Keratinocyte (primary cell): ENCODE results near the gene ATPAF2. TPM values are rescaled to one million over a fixed set of nuclear protein-coding genes. Genes with fewer than 3 reads are reported as not detected.
A peak's percentile ranks its signal among the peaks of the same experiment; 100 is the strongest.

Experiments used
- DNase-seq: peaks from one replicate; pipeline ENCODE4 v3.0.0-alpha.2; 2011; ENCODE audit warnings: low read depth, missing footprints, low spot score
- FAIRE-seq: peaks from 2 replicates; lab custom pipeline; 2011; peaks lifted over from hg19 to GRCh38; lab: Jason Lieb, UNC
- H2AFZ ChIP-seq: 2 replicates; pipeline ENCODE4 v1.6.0; 2012; ENCODE audit warnings: low read length, control low read depth, inconsistent platforms; ENCODE audit not compliant: control insufficient read depth
- H3K27ac ChIP-seq: 2 replicates; pipeline ENCODE4 v1.5.1; 2011; ENCODE audit warnings: low read length; ENCODE audit not compliant: control insufficient read depth, insufficient read depth
- H3K27me3 ChIP-seq: 3 replicates; pipeline ENCODE4 v1.6.0; 2011; ENCODE audit warnings: low read length; ENCODE audit not compliant: control insufficient read depth, insufficient read depth; ENCODE audit errors: extremely low read depth
- H3K36me3 ChIP-seq, 2 experiments: 2 replicates in 1 of 2; 3 replicates in 1 of 2; pipeline ENCODE4 v1.5.1; 2011; ENCODE audit warnings: low read length in 2 of 2, mild to moderate bottlenecking in 1 of 2; ENCODE audit not compliant: control insufficient read depth in 2 of 2, insufficient read depth in 2 of 2; ENCODE audit errors: extremely low read depth in 1 of 2
- H3K4me1 ChIP-seq: 3 replicates; pipeline ENCODE4 v1.5.1; 2011; ENCODE audit warnings: low read length; ENCODE audit not compliant: control insufficient read depth, insufficient read depth; ENCODE audit errors: extremely low read depth
- H3K4me2 ChIP-seq: 3 replicates; pipeline ENCODE4 v1.6.0; 2011; ENCODE audit warnings: low read depth, low read length; ENCODE audit not compliant: control insufficient read depth, insufficient read depth; ENCODE audit errors: extremely low read depth
- H3K4me3 ChIP-seq, 3 experiments: fragments of 200-600 bp in 1 of 3; sonication (generic) in 1 of 3; 2 replicates in 2 of 3; 3 replicates in 1 of 3; pipeline ENCODE4 v1.5.1; 2011 to 2016; ENCODE audit warnings: low read length in 3 of 3, mild to moderate bottlenecking in 3 of 3, control low read depth in 2 of 3, inconsistent platforms in 1 of 3, low read depth in 1 of 3, mixed read lengths in 1 of 3, mixed run types in 1 of 3, moderate library complexity in 1 of 3; ENCODE audit not compliant: control insufficient read depth in 2 of 3, insufficient read depth in 2 of 3; ENCODE audit errors: extremely low read depth in 1 of 3
- H3K79me2 ChIP-seq: 2 replicates; pipeline ENCODE4 v1.6.0; 2012; ENCODE audit warnings: low read length; ENCODE audit not compliant: control insufficient read depth, insufficient read depth
- H3K9ac ChIP-seq: 3 replicates; pipeline ENCODE4 v1.6.0; 2011; ENCODE audit warnings: low read length; ENCODE audit not compliant: control insufficient read depth, insufficient read depth; ENCODE audit errors: extremely low read depth
- H3K9me1 ChIP-seq: 3 replicates; pipeline ENCODE4 v1.6.0; 2011; ENCODE audit warnings: low read length; ENCODE audit not compliant: control insufficient read depth, insufficient read depth; ENCODE audit errors: extremely low read depth
- H3K9me3 ChIP-seq: 2 replicates; pipeline ENCODE4 v1.5.1; 2012; ENCODE audit warnings: low read depth, low read length; ENCODE audit not compliant: control insufficient read depth
- H4K20me1 ChIP-seq: 3 replicates; pipeline ENCODE4 v1.6.0; 2011; ENCODE audit warnings: low read length; ENCODE audit not compliant: control insufficient read depth, insufficient read depth; ENCODE audit errors: extremely low read depth
- CTCF ChIP-seq, 3 experiments: IDR thresholded peaks in 1 of 3; conservative IDR thresholded peaks in 1 of 3; optimal IDR thresholded peaks in 1 of 3; 2 replicates in 2 of 3; 3 replicates in 1 of 3; pipeline versions ENCODE3 to v1.5.1; 2011; ENCODE audit warnings: low read length in 3 of 3, mild to moderate bottlenecking in 3 of 3, moderate library complexity in 2 of 3, control low read depth in 1 of 3, inconsistent platforms in 1 of 3; ENCODE audit not compliant: insufficient read depth in 2 of 3; ENCODE audit errors: extremely low read depth in 1 of 3
- EZH2 ChIP-seq: IDR thresholded peaks from one replicate; pipeline ENCODE4 v1.6.1; 2012; ENCODE audit warnings: inconsistent platforms, mild to moderate bottlenecking, low read length, moderate library complexity
- dilution Hi-C: fragments of 300-500 bp; cut with MboI; formaldehyde crosslinking; loops from one replicate; pipeline ENCODE4 v1.7.0; 2020; ENCODE audit warnings: low sequenced_read_pairs; ENCODE audit not compliant: extremely low pct_ligation_motif_present
- polyA plus RNA-seq, 5 experiments: library from polyadenylated mRNA; depleted of rRNA in 3 of 5; stranded (reverse) in 3 of 5; stranded (forward) in 1 of 5; unstranded in 1 of 5; fragments of >200 nt; gene quantifications; 1 replicate in 1 of 5; 2 replicates in 3 of 5; 3 replicates in 1 of 5; pipeline versions ENCODE4 v1.2.1 to v1.2.3, GENCODE V29; 2011 to 2012; ENCODE audit warnings: missing spikeins in 2 of 5, low read depth in 1 of 5, low replicate concordance in 1 of 5

Gene ATPAF2
- polyA plus RNA-seq, 1 donor (not counting 4 experiments of a cell fraction or from before 2014, with no cell fraction given): 24.4 TPM

GRCh38 chr17:17972126-17972951 is 66.6 kb downstream of the ATPAF2 start, which contains the start of the genes DRC3 and TOM1L2:
Gene DRC3, plus strand, starts transcription at chr17:17972862. Its CDS starts 4,737 bp downstream, at chr17:17977599.
Gene TOM1L2, minus strand, starts transcription at chr17:17972400. Its CDS starts 87 bp downstream, at chr17:17972313.
- Histone ChIP-seq H4K20me1 (no peaks in the 10 kb centered on the region), H2AFZ (peak within 1 kb of the TSS; percentile 89), H3K36me3 (no peaks in the 10 kb centered on the region), H3K9ac (peak within 1 kb of the TSS; percentile 86), H3K9me3 (no peaks in the 10 kb centered on the region), H3K27ac (peak within 1 kb of the TSS; percentile 75), H3K9me1 (peaks cover 3% of the 10 kb centered on the region), H3K27me3 (no peaks in the 10 kb centered on the region), H3K4me2 (peak within 1 kb of the TSS; percentile 99), H3K4me1 (peaks cover 20% of the 10 kb centered on the region), H3K4me3 (peak within 1 kb of the TSS; percentile 78 to 88 (median 87)), H3K79me2 (peaks cover 46% of the 10 kb centered on the region)
- DNase-seq: peak; percentile 97
- TF ChIP-seq CTCF (optimal IDR thresholded peaks at IDR 0.05 in 1 of 3, IDR thresholded peaks at IDR 0.05 in 1 of 3, conservative IDR thresholded peaks at IDR 0.05 in 1 of 3; ENCODE audit: extremely low read depth in 1 of 3, insufficient read depth in 2 of 3, low read length in 3 of 3): no peak
- TF ChIP-seq EZH2: no peak
- FAIRE-seq: peak; percentile 98
- dilution Hi-C loops: no loop called here

- no peaks in the 10 kb centered on the region for H3K36me3 ChIP-seq
- peak overlapping the region; percentile 86 for H3K9ac ChIP-seq
- H3K4me2 ChIP-seq: peak overlapping the region; percentile 99
- H3K27me3 ChIP-seq: no peaks in the 10 kb centered on the region
- H3K9me3 ChIP-seq: no peaks in the 10 kb centered on the region
- peaks cover 54% of the 10 kb centered on the region for H3K79me2 ChIP-seq
- FAIRE-seq (no peak), DNase-seq (no peak)
- H2AFZ ChIP-seq: no peak overlapping the region
- dilution Hi-C loops: no loop called here
- H4K20me1 ChIP-seq: no peaks in the 10 kb centered on the region
- TF ChIP-seq EZH2: no peak
- peak in 1 of 3 experiments; percentile 2 for TF ChIP-seq CTCF (optimal IDR thresholded peaks at IDR 0.05 in 1 of 3, IDR thresholded peaks at IDR 0.05 in 1 of 3, conservative IDR thresholded peaks at IDR 0.05 in 1 of 3; ENCODE audit: extremely low read depth in 1 of 3, insufficient read depth in 2 of 3, low read length in 3 of 3)
- peaks cover 3% of the 10 kb centered on the region for H3K9me1 ChIP-seq
- H3K4me3 ChIP-seq: peak overlapping the region; percentile 78 to 88 (median 87)
- H3K4me1 ChIP-seq: peaks cover 23% of the 10 kb centered on the region
- peak overlapping the region; percentile 74 for H3K27ac ChIP-seq
These were observed 67.4 kb downstream of the ATPAF2 start for GRCh38 chr17:17971431-17972125.
